Thoracic aorta (tissue), 2 donors: ENCODE results near the gene MAN2A1. TPM values are rescaled to one million over a fixed set of nuclear protein-coding genes. Genes with fewer than 3 reads are reported as not detected.

Source experiments
- ATAC-seq: fragments of 150-250 bp; one replicate; pipeline ENCODE4 v1.8.0; 2017; ENCODE audit warnings: low read depth; ENCODE audit not compliant: insufficient number of reproducible peaks, low FRiP score
- DNase-seq: peaks from one replicate; pipeline ENCODE4 v3.0.0-alpha.2; 2020; ENCODE audit warnings: low spot score
- H3K27ac ChIP-seq, 2 donors: fragments of 200-600 bp; sonication (generic); 1 replicate in 1 of 2; 2 replicates in 1 of 2; pipeline ENCODE4 v1.5.1; 2016; ENCODE audit warnings: mild to moderate bottlenecking in 2 of 2, moderate library complexity in 2 of 2
- H3K27me3 ChIP-seq: fragments of 200-600 bp; sonication (generic); replicated peaks from 2 replicates; pipeline ENCODE4 v1.6.0; 2016; ENCODE audit warnings: mild to moderate bottlenecking; ENCODE audit not compliant: insufficient read depth
- H3K36me3 ChIP-seq: fragments of 200-600 bp; sonication (generic); one replicate; pipeline ENCODE4 v1.5.1; 2016
- H3K4me1 ChIP-seq, 2 donors: fragments of 200-600 bp; sonication (generic); 1 replicate in 1 of 2; 2 replicates in 1 of 2; pipeline versions ENCODE4 v1.5.1 to v1.6.0; 2016; ENCODE audit warnings: low read depth in 2 of 2, mild to moderate bottlenecking in 1 of 2; ENCODE audit not compliant: control insufficient read depth in 1 of 2
- H3K4me3 ChIP-seq: fragments of 200-600 bp; sonication (generic); 2 replicates; pipeline ENCODE4 v1.5.1; 2016; ENCODE audit warnings: mild to moderate bottlenecking
- H3K9me3 ChIP-seq: fragments of 200-600 bp; sonication (generic); 2 replicates; pipeline ENCODE4 v1.5.1; 2016
- total RNA-seq, 2 donors: library from RNA; depleted of rRNA; stranded (reverse); fragments of >200 nt; gene quantifications; one replicate each; pipeline versions ENCODE4 v1.1.0 to v1.2.3, GENCODE V29; 2016
- TF ChIP-seq, protein P1 (sequence below): fragments of 200-600 bp; sonication (generic); IDR thresholded peaks from one replicate; pipeline ENCODE4 v1.5.1; 2019; ENCODE audit warnings: antibody characterized with exemption

Gene MAN2A1
- total RNA-seq, 2 donors from 2014 or later = 64.8 to 82.8 TPM

DNA sequence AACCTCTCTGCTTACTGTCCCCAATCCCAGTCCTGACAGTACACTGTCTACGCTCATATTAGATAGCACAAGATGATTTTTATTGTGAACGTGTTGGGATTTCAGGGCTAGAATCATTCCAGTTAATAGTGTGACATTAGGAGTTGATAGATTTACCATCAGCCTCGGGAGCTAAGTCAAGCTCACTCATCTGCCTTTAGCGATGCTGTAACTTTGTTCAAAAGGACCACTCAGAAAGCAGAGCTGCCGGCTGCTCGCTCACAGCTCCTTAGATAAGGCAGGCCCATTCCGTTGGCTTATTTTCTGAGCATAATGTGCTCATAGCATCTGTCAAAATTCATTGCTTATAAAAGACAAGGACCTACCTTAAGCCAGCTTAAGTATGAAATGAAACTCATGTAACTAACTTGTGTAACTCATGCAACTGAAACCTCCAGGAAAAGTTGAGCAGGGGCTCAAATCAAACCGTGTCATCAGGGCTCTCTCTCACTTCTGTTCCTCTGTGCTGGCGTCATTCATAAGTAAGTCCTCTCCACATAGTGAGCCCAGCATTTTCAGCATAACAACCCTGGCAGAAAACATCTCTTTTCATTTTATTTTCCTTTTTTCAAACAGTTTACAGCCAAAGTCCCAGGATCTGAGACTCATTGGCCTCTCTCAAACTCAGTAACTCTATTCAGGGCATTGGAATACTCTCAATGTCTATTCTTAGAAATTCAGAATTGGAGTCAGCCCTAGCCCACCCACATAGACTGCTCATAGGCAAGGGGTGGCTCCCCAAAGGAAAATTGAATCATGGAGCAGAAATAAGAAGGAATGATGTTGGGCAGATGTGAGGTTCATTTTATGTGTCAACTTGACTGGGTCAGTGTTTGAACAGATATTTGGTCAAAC lies 208.8 kb downstream of the MAN2A1 start:
- H3K9me3 ChIP-seq = no peaks in the 10 kb centered on the region
- H3K4me3 ChIP-seq = peak overlapping the region; percentile 15
- DNase-seq (no peak), ATAC-seq (peak; percentile 76)
- H3K36me3 ChIP-seq = no peaks in the 10 kb centered on the region
- peak overlapping the region; percentile 65 to 73 for H3K27ac ChIP-seq
- H3K27me3 ChIP-seq = no peaks in the 10 kb centered on the region
- TF ChIP-seq, protein P1, sequence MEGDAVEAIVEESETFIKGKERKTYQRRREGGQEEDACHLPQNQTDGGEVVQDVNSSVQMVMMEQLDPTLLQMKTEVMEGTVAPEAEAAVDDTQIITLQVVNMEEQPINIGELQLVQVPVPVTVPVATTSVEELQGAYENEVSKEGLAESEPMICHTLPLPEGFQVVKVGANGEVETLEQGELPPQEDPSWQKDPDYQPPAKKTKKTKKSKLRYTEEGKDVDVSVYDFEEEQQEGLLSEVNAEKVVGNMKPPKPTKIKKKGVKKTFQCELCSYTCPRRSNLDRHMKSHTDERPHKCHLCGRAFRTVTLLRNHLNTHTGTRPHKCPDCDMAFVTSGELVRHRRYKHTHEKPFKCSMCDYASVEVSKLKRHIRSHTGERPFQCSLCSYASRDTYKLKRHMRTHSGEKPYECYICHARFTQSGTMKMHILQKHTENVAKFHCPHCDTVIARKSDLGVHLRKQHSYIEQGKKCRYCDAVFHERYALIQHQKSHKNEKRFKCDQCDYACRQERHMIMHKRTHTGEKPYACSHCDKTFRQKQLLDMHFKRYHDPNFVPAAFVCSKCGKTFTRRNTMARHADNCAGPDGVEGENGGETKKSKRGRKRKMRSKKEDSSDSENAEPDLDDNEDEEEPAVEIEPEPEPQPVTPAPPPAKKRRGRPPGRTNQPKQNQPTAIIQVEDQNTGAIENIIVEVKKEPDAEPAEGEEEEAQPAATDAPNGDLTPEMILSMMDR = no peak
- peaks cover 0 to 22% of the 10 kb centered on the region in 2 donors for H3K4me1 ChIP-seq

GRCh38 chr5:109899163-109899535 lies 209.4 kb downstream of the MAN2A1 start:
- no peak overlapping the region for H3K4me3 ChIP-seq
- no peaks in the 10 kb centered on the region for H3K9me3 ChIP-seq
- H3K27me3 ChIP-seq = no peaks in the 10 kb centered on the region
- H3K4me1 ChIP-seq = peaks cover 0 to 22% of the 10 kb centered on the region in 2 donors
- TF ChIP-seq, protein P1 = no peak
- peak overlapping the region; percentile 65 to 73 for H3K27ac ChIP-seq
- ATAC-seq (no peak), DNase-seq (peak; percentile 20)
- no peaks in the 10 kb centered on the region for H3K36me3 ChIP-seq

GRCh38 chr5:109900461-109900860 lies 210.7 kb downstream of the MAN2A1 start:
- Histone ChIP-seq H3K27ac (no peak overlapping the region), H3K4me3 (no peak overlapping the region), H3K4me1 (peaks cover 0 to 22% of the 10 kb centered on the region in 2 donors), H3K27me3 (no peaks in the 10 kb centered on the region), H3K36me3 (no peaks in the 10 kb centered on the region), H3K9me3 (no peaks in the 10 kb centered on the region)
- ATAC-seq (no peak), DNase-seq (no peak)
- TF ChIP-seq, protein P1 = no peak

- Histone ChIP-seq H3K27ac (no peak overlapping the region), H3K9me3 (no peaks in the 10 kb centered on the region), H3K4me1 (peaks cover 0 to 22% of the 10 kb centered on the region in 2 donors), H3K36me3 (no peaks in the 10 kb centered on the region), H3K27me3 (no peaks in the 10 kb centered on the region), H3K4me3 (no peak overlapping the region)
- ATAC-seq = no peak
- DNase-seq = no peak
- TF ChIP-seq, protein P1 = no peak
These were observed 211.3 kb downstream of the MAN2A1 start for GRCh38 chr5:109900911-109901627.

DNA sequence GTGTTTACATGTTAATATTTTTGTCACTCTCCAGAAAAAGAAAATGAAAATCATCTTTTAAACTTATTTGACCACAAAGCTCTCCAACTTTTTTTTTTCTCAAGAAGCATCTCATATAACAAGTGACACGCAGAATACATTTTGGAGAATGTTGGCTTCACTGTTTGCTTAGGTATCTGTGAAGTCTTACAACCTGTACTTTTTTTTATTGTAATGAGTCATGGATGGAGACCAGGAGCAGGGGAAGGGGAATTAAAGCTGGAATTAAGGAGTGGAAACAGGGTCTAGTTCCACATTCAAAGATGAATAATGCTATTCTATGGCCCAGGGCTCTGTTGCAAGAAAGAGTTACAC lies 211.9 kb downstream of the MAN2A1 start:
- Histone ChIP-seq H3K4me3 (no peak overlapping the region), H3K9me3 (no peaks in the 10 kb centered on the region), H3K27me3 (no peaks in the 10 kb centered on the region), H3K4me1 (peaks cover 0 to 22% of the 10 kb centered on the region in 2 donors), H3K27ac (no peak overlapping the region), H3K36me3 (no peaks in the 10 kb centered on the region)
- TF ChIP-seq, protein P1 = no peak
- DNase-seq = no peak
- no peak for ATAC-seq
